Measurements from ENCODE around the gene PTCD3. TPM values are rescaled to one million over a fixed set of nuclear protein-coding genes. Genes with fewer than 3 reads are reported as not detected.

The PTCD3 gene
- 49.5 and 56.0 TPM in 2 replicates for total RNA-seq (2014; rRNA removed; shearing (Covaris generic))

GRCh38 chr2:86105969-86106945 is at the start of gene PTCD3:
PTCD3 (plus strand) TSS chr2:86106235; CDS start chr2:86106248, 13 bp downstream.
- peak; percentile 96 for DNase-seq (ENCODE audit: low spot score)

- DNase-seq (ENCODE audit: low spot score), result no peak
Observed at GRCh38 chr2:86056590-86057331, 49.3 kb upstream of the PTCD3 start.

DNA sequence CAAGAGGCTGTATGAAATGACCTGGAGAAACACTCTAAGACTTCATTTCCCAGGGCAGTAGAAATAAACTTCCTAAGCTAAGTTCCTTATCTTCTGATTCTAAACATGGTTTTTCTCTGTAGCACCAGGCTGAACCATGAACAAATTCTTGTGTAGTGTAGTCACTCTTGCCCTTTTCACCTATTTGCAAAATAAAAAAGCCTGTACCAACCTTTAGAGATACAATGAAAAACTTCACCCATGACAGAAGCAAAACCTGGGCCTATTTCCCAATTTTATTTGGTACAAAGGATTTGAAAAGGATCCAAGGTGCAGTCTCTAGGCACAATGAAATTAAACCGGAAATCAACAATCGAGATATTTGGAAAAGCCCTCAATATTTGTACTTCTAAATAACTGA is 44.0 kb upstream of the PTCD3 start:
- peak; percentile 55 for DNase-seq (ENCODE audit: low spot score)

GRCh38 chr2:86064006-86064405 is 42.0 kb upstream of the PTCD3 start:
- peak; percentile 21 for DNase-seq (ENCODE audit: low spot score)

- DNase-seq (ENCODE audit: low spot score), result no peak
Observed at GRCh38 chr2:86065512-86065911, 40.5 kb upstream of the PTCD3 start.

DNA sequence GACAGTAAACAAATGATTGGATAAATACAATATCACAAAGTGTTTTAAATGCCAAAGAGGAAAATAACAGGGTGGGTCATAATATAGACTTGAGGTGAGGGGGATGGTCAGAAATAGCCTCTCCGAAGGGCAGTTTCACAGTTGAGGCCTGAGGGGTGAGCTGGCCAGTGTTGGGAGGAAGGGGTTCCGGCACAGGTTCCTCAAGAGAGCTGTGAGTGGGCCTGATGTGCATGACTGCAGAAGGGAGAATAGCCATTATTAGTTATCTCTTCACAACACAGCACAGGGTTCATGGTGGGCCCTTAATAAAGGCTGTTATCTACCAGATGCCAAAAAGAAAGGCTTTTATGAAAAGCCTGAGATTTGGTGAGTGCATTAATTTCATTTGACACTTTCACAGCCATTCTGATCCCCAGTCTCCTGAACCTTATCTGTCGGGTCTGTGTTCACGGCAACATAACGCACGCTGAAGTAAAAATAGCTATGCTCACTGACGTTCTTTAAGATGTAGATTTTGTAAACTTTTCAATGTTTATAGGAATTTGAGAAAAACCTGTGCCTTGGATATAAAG is 39.9 kb upstream of the PTCD3 start:
- no peak for DNase-seq (ENCODE audit: low spot score)

DNA sequence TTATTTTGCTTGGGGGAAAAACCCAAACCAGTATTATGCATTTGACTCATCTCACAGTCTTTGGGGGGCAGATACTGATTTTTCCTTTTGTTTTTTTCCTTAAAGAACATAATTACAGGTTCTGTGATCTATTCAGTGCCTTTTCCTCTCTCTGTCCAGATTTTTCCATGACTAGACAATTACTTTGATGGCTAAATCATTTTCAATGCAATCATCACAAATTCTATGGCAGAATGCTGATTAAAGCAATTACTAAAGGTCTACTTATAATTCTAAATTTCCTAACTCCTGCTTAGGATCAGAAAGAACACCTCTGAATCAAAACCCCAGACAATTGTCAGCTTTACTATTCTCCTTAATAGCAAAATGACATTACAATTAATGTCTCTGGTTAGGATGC is 39.1 kb upstream of the PTCD3 start:
- no peak for DNase-seq (ENCODE audit: low spot score)

DNA sequence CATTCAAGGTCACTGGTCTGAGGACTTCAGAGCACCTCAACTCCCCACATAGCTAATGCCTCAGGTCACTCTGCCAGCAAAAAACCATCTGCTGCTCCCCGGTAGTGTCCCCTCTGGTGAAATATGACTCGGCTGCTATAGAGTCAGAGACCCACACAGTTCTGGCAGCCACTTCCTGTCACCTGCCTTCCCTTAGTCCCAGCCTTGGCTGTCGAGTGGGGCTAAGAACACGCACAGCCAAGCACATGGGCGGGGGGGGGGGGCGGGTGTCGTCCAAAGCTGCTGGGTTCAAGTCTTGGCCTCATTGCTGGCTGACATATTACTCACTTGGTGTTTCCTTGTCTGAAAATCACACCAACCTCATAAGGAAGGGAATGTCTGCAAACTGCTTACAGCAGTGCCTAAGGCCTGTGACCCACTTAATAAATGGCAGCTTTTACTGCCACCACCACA is 37.9 kb upstream of the PTCD3 start:
- no peak for DNase-seq (ENCODE audit: low spot score)

GRCh38 chr2:86068648-86069047 is 37.4 kb upstream of the PTCD3 start:
- DNase-seq (ENCODE audit: low spot score), result no peak

DNA sequence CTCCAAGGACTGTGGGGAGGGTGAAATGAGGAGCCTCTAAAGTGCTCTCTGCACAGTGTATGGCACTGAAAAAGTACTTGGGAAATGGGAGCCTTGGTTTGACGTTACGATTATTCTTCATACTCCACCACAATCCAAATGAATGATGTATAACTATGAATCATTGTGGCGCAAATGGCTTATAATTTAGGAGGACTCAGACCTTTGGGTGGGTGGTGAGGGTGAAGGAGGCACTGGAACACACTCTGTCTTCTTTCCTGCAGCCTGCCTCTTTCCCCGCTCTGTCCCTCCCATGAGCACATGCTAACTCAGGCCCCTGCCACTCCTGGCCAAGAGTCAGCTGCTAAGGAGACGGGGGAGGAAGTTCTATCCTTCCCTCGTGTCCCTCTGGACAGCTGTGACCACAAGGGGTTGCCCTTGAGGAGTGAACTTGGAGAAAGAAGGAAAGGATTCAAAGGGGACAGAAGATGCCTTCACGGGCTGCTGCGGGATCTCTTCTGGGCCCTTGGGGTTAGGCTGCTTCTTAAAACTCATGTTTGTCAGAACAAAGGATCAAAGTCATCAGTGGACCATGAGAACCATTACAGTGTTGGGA is 36.8 kb upstream of the PTCD3 start:
- no peak for DNase-seq (ENCODE audit: low spot score)

DNA sequence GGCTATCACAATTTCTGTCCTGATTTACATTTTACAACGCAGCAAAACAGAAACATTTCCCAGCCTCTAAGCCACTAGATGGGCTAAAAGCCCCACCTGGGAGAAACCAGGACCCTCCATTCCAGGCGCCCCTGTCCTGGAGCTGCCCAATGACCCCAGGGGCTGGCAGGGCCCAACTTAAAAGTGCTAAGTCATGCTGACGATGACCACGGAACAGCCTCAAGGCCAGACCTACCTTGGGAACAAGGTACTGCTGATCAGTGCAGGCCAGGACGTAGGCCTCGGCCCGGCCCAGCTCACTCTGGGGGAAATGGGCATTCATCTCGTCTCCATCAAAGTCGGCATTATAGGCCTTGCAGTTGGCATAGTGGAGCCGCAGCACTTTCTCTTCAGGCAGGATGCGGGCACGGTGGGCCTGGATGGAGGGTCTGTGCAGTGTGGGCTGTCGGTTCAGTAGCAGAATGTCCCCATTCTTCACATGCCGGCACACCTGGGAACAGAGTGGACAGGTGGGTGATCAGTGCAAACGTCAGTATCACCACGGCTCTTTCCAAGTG is 36.2 kb upstream of the PTCD3 start:
- no peak for DNase-seq (ENCODE audit: low spot score)

DNA sequence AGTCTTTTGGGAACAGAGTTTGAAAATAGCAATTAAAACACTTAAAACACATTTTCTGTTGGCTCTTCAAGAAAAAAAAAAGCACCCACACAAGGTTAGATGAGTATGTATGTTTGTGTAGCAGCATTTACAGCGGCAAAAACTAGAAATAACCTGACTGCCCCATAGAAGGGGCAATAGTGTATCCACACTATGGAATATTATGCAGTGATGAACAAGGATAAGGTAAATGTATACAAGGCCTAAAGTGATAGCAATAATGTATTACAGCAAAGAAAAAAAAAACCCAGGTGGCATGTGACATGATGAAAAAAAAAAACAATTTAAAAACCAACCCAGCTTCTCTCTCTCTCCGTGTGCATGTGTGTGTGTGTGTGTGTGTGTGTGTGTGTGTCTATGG is 35.2 kb upstream of the PTCD3 start:
- DNase-seq (ENCODE audit: low spot score), result no peak

DNA sequence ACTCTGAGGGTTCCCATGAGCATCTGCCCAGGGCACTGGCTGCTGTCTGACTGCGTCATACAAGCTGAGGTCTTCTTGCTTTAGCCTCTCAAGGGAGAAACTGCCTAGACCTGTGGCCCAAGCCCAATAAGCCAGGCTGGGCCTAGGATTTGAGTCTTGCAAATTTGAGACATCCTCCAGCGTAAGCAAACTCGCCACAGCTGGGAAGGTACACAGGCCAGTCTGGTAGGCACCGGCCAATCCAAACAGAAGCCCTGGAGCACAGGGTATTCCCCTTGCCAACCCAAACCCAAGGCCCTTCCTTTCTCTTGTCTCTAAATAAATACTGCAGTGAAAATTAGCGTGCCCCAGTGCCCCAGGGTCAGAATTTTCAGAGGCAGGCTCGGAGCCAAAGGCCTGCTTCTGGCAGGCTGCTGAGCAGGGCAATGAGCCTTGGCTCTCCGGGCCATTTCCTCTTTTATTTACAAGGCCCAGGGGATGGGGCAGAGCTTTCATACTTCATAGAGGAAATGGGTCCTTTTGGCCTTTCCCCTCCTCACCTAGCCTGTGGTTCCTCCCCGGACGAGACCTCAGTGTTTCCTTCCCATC is 33.7 kb upstream of the PTCD3 start:
- DNase-seq (ENCODE audit: low spot score), result peak; percentile 31

- no peak for DNase-seq (ENCODE audit: low spot score)
Observed at GRCh38 chr2:86073225-86073624, 32.8 kb upstream of the PTCD3 start.

GRCh38 chr2:86074256-86074655 is 31.8 kb upstream of the PTCD3 start:
- DNase-seq (ENCODE audit: low spot score), result no peak

- DNase-seq (ENCODE audit: low spot score), result no peak
Observed at GRCh38 chr2:86074811-86075210, 31.2 kb upstream of the PTCD3 start.

DNA sequence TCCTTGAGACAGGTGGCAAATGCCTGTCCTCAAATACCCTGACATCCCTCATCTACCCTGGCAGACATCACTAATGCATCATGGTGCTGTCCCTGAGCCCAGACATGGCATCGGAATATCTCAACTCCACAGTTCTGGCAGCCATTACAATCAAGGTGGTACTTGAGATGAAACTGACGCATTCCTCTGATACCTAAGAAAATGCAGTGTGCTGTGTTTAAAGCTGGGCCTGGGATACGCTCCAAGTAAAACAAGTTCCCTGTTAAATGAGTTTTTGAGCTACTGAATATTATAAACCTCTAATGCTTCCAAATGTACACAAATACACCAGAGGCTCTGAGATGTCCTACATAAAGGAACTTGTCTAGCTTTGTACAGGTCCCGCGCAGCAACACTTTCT is 30.1 kb upstream of the PTCD3 start:
- DNase-seq (ENCODE audit: low spot score), result no peak

GRCh38 chr2:86078774-86079545 is 27.1 kb upstream of the PTCD3 start:
- DNase-seq (ENCODE audit: low spot score), result peak; percentile 19

GRCh38 chr2:86079981-86080911 is 25.8 kb upstream of the PTCD3 start:
- DNase-seq (ENCODE audit: low spot score), result peak; percentile 54
